Progenitor cell of endocrine pancreas (in vitro differentiated cells): Measurements from ENCODE around the gene TGFBR3L. TPM values are rescaled to one million over a fixed set of nuclear protein-coding genes. Genes with fewer than 3 reads are reported as not detected.

Experiments used
- DNase-seq: peaks from one replicate; pipeline ENCODE4 v3.0.0; 2021; ENCODE audit warnings: low spot score; ENCODE audit not compliant: unreplicated experiment
- H3K27ac Mint-ChIP-seq: 2 replicates; pipeline ENCODE4 v1.8.0; 2021; ENCODE audit warnings: mild to moderate bottlenecking, moderate library complexity, mixed read lengths
- H3K27me3 Mint-ChIP-seq: 2 replicates; pipeline ENCODE4 v1.8.0; 2021; ENCODE audit warnings: mixed read lengths
- H3K36me3 Mint-ChIP-seq: 2 replicates; pipeline ENCODE4 v1.8.0; 2022; ENCODE audit warnings: mixed read lengths; ENCODE audit not compliant: insufficient read depth
- H3K4me1 Mint-ChIP-seq: 2 replicates; pipeline ENCODE4 v1.8.0; 2021; ENCODE audit warnings: low read depth, mixed read lengths
- H3K4me3 Mint-ChIP-seq: 2 replicates; pipeline ENCODE4 v1.8.0; 2021; ENCODE audit warnings: low read depth, mild to moderate bottlenecking, moderate library complexity, mixed read lengths
- H3K9me3 Mint-ChIP-seq: 2 replicates; pipeline ENCODE4 v1.8.0; 2021; ENCODE audit warnings: low read depth, mixed read lengths
- total RNA-seq: library from RNA; stranded (reverse); gene quantifications from 2 replicates; pipeline ENCODE4 v1.2.1, GENCODE V29; 2021
- TF ChIP-seq, protein P1 (sequence below): fragments of 200-600 bp; sonication (generic); IDR thresholded peaks from one replicate; pipeline ENCODE4 v1.5.0; 2021; ENCODE audit warnings: antibody characterized with exemption, mild to moderate bottlenecking; ENCODE audit not compliant: unreplicated experiment

Gene TGFBR3L
- total RNA-seq, 1 donor from 2014 or later = 0.67 TPM

DNA sequence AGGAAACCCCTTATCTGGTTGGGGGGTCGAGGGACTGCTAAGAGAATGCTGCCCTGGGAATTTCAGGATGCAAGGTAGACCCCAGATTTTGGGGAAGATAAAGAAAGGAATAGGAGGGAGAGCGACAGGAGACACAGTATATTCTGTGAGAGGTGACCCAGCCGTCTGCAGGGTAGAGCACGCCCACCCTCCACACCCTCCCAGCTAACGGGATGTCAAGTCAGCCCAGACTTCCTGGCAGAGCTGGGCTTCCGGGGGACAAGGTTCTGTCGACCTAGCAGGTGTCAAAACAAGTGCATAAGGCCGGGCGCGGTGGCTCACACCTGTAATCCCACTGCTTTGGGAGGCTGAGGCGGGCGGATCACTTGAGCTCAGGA lies 39.7 kb upstream of the TGFBR3L start:
- H3K4me1 Mint-ChIP-seq = peaks cover 8% of the 10 kb centered on the region
- H3K4me3 Mint-ChIP-seq = peak overlapping the region; percentile 78
- no peak for DNase-seq
- peaks cover 10% of the 10 kb centered on the region for H3K36me3 Mint-ChIP-seq
- TF ChIP-seq, protein P1, sequence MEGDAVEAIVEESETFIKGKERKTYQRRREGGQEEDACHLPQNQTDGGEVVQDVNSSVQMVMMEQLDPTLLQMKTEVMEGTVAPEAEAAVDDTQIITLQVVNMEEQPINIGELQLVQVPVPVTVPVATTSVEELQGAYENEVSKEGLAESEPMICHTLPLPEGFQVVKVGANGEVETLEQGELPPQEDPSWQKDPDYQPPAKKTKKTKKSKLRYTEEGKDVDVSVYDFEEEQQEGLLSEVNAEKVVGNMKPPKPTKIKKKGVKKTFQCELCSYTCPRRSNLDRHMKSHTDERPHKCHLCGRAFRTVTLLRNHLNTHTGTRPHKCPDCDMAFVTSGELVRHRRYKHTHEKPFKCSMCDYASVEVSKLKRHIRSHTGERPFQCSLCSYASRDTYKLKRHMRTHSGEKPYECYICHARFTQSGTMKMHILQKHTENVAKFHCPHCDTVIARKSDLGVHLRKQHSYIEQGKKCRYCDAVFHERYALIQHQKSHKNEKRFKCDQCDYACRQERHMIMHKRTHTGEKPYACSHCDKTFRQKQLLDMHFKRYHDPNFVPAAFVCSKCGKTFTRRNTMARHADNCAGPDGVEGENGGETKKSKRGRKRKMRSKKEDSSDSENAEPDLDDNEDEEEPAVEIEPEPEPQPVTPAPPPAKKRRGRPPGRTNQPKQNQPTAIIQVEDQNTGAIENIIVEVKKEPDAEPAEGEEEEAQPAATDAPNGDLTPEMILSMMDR = no peak
- peak overlapping the region; percentile 90 for H3K27ac Mint-ChIP-seq
- peaks cover 2% of the 10 kb centered on the region for H3K9me3 Mint-ChIP-seq
- H3K27me3 Mint-ChIP-seq = no peaks in the 10 kb centered on the region

DNA sequence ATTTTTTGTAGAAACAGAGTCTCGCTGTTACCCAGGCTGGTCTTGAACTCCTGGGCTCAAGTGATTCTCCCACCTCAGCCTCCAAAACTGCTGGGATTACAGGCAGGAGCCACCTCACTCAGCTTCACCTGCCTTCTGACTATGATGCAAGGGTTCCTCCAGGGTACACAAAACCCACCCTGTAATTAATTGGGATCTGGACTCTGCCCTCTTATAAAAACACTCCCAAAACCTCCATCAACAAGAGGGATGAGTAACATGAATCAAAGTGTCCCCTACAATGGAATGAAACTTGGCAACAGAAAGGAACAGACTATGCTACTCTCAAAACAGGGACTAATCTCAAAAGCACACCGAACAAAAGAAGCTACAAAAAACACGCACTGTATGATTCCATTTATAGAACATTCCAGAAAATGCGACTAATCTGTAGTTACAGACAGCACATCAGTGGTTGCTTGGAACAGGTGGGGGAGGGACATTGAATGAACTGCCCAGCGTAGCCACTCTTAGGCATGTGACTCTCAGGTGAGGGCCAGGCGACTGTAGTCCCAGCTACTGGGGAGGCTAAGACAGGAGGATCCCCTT lies 37.3 kb upstream of the TGFBR3L start:
- Mint-ChIP-seq H3K36me3 (no peaks in the 10 kb centered on the region), H3K4me3 (no peak overlapping the region), H3K27me3 (peaks cover 3% of the 10 kb centered on the region), H3K4me1 (peaks cover 1% of the 10 kb centered on the region), H3K27ac (no peak overlapping the region), H3K9me3 (no peaks in the 10 kb centered on the region)
- no peak for DNase-seq
- TF ChIP-seq, protein P1 = no peak

- H3K27me3 Mint-ChIP-seq = peaks cover 3% of the 10 kb centered on the region
- H3K27ac Mint-ChIP-seq = no peak overlapping the region
- no peaks in the 10 kb centered on the region for H3K36me3 Mint-ChIP-seq
- H3K4me3 Mint-ChIP-seq = no peak overlapping the region
- no peak for DNase-seq
- TF ChIP-seq, protein P1 = no peak
- peaks cover 1% of the 10 kb centered on the region for H3K4me1 Mint-ChIP-seq
- H3K9me3 Mint-ChIP-seq = no peaks in the 10 kb centered on the region
Observed at GRCh38 chr19:7879111-7879807, 35.4 kb upstream of the TGFBR3L start.

- Mint-ChIP-seq H3K4me3 (no peak overlapping the region), H3K27ac (peak overlapping the region; percentile 49), H3K27me3 (peaks cover 3% of the 10 kb centered on the region), H3K4me1 (no peaks in the 10 kb centered on the region), H3K36me3 (no peaks in the 10 kb centered on the region), H3K9me3 (no peaks in the 10 kb centered on the region)
- DNase-seq = no peak
- TF ChIP-seq, protein P1 = no peak
Observed at GRCh38 chr19:7879836-7880235, 34.8 kb upstream of the TGFBR3L start.

- no peak overlapping the region for H3K27ac Mint-ChIP-seq
Observed at GRCh38 chr19:7881910-7882309, 32.7 kb upstream of the TGFBR3L start.

More at GRCh38 chr19:7881910-7882309, 32.7 kb upstream of the TGFBR3L start:
- TF ChIP-seq, protein P1 = no peak
- H3K36me3 Mint-ChIP-seq = no peaks in the 10 kb centered on the region
- H3K27me3 Mint-ChIP-seq = peaks cover 7% of the 10 kb centered on the region
- H3K4me3 Mint-ChIP-seq = no peak overlapping the region
- no peaks in the 10 kb centered on the region for H3K4me1 Mint-ChIP-seq
- DNase-seq = no peak
- no peaks in the 10 kb centered on the region for H3K9me3 Mint-ChIP-seq
